Keratinocyte (primary cell): ENCODE results near the gene KLC1. TPM values are rescaled to one million over a fixed set of nuclear protein-coding genes. Genes with fewer than 3 reads are reported as not detected.

Experiments used
- DNase-seq: peaks from one replicate; pipeline ENCODE4 v3.0.0-alpha.2; 2011; ENCODE audit warnings: low read depth, missing footprints, low spot score
- FAIRE-seq: peaks from 2 replicates; lab custom pipeline; 2011; peaks lifted over from hg19 to GRCh38; lab: Jason Lieb, UNC
- H2AFZ ChIP-seq: 2 replicates; pipeline ENCODE4 v1.6.0; 2012; ENCODE audit warnings: low read length, control low read depth, inconsistent platforms; ENCODE audit not compliant: control insufficient read depth
- H3K27ac ChIP-seq: 2 replicates; pipeline ENCODE4 v1.5.1; 2011; ENCODE audit warnings: low read length; ENCODE audit not compliant: control insufficient read depth, insufficient read depth
- H3K27me3 ChIP-seq: 3 replicates; pipeline ENCODE4 v1.6.0; 2011; ENCODE audit warnings: low read length; ENCODE audit not compliant: control insufficient read depth, insufficient read depth; ENCODE audit errors: extremely low read depth
- H3K36me3 ChIP-seq, 2 experiments: 2 replicates in 1 of 2; 3 replicates in 1 of 2; pipeline ENCODE4 v1.5.1; 2011; ENCODE audit warnings: low read length in 2 of 2, mild to moderate bottlenecking in 1 of 2; ENCODE audit not compliant: control insufficient read depth in 2 of 2, insufficient read depth in 2 of 2; ENCODE audit errors: extremely low read depth in 1 of 2
- H3K4me1 ChIP-seq: 3 replicates; pipeline ENCODE4 v1.5.1; 2011; ENCODE audit warnings: low read length; ENCODE audit not compliant: control insufficient read depth, insufficient read depth; ENCODE audit errors: extremely low read depth
- H3K4me2 ChIP-seq: 3 replicates; pipeline ENCODE4 v1.6.0; 2011; ENCODE audit warnings: low read depth, low read length; ENCODE audit not compliant: control insufficient read depth, insufficient read depth; ENCODE audit errors: extremely low read depth
- H3K4me3 ChIP-seq, 3 experiments: fragments of 200-600 bp in 1 of 3; sonication (generic) in 1 of 3; 2 replicates in 2 of 3; 3 replicates in 1 of 3; pipeline ENCODE4 v1.5.1; 2011 to 2016; ENCODE audit warnings: low read length in 3 of 3, mild to moderate bottlenecking in 3 of 3, control low read depth in 2 of 3, inconsistent platforms in 1 of 3, low read depth in 1 of 3, mixed read lengths in 1 of 3, mixed run types in 1 of 3, moderate library complexity in 1 of 3; ENCODE audit not compliant: control insufficient read depth in 2 of 3, insufficient read depth in 2 of 3; ENCODE audit errors: extremely low read depth in 1 of 3
- H3K79me2 ChIP-seq: 2 replicates; pipeline ENCODE4 v1.6.0; 2012; ENCODE audit warnings: low read length; ENCODE audit not compliant: control insufficient read depth, insufficient read depth
- H3K9ac ChIP-seq: 3 replicates; pipeline ENCODE4 v1.6.0; 2011; ENCODE audit warnings: low read length; ENCODE audit not compliant: control insufficient read depth, insufficient read depth; ENCODE audit errors: extremely low read depth
- H3K9me1 ChIP-seq: 3 replicates; pipeline ENCODE4 v1.6.0; 2011; ENCODE audit warnings: low read length; ENCODE audit not compliant: control insufficient read depth, insufficient read depth; ENCODE audit errors: extremely low read depth
- H3K9me3 ChIP-seq: 2 replicates; pipeline ENCODE4 v1.5.1; 2012; ENCODE audit warnings: low read depth, low read length; ENCODE audit not compliant: control insufficient read depth
- H4K20me1 ChIP-seq: 3 replicates; pipeline ENCODE4 v1.6.0; 2011; ENCODE audit warnings: low read length; ENCODE audit not compliant: control insufficient read depth, insufficient read depth; ENCODE audit errors: extremely low read depth
- CTCF ChIP-seq, 3 experiments: IDR thresholded peaks in 1 of 3; conservative IDR thresholded peaks in 1 of 3; optimal IDR thresholded peaks in 1 of 3; 2 replicates in 2 of 3; 3 replicates in 1 of 3; pipeline versions ENCODE3 to v1.5.1; 2011; ENCODE audit warnings: low read length in 3 of 3, mild to moderate bottlenecking in 3 of 3, moderate library complexity in 2 of 3, control low read depth in 1 of 3, inconsistent platforms in 1 of 3; ENCODE audit not compliant: insufficient read depth in 2 of 3; ENCODE audit errors: extremely low read depth in 1 of 3
- EZH2 ChIP-seq: IDR thresholded peaks from one replicate; pipeline ENCODE4 v1.6.1; 2012; ENCODE audit warnings: inconsistent platforms, mild to moderate bottlenecking, low read length, moderate library complexity
- dilution Hi-C: fragments of 300-500 bp; cut with MboI; formaldehyde crosslinking; loops from one replicate; pipeline ENCODE4 v1.7.0; 2020; ENCODE audit warnings: low sequenced_read_pairs; ENCODE audit not compliant: extremely low pct_ligation_motif_present
- polyA plus RNA-seq, 5 experiments: library from polyadenylated mRNA; depleted of rRNA in 3 of 5; stranded (reverse) in 3 of 5; stranded (forward) in 1 of 5; unstranded in 1 of 5; fragments of >200 nt; gene quantifications; 1 replicate in 1 of 5; 2 replicates in 3 of 5; 3 replicates in 1 of 5; pipeline versions ENCODE4 v1.2.1 to v1.2.3, GENCODE V29; 2011 to 2012; ENCODE audit warnings: missing spikeins in 2 of 5, low read depth in 1 of 5, low replicate concordance in 1 of 5

KLC1 gene
- polyA plus RNA-seq, 1 donor (not counting 4 experiments of a cell fraction or from before 2014, with no cell fraction given): 130 TPM

GRCh38 chr14:103623308-103623707 is 5.7 kb upstream of the KLC1 start:
- Histone ChIP-seq H3K9ac (no peak overlapping the region), H3K4me3 (no peak overlapping the region), H2AFZ (no peak overlapping the region), H3K9me1 (no peaks in the 10 kb centered on the region), H3K9me3 (no peaks in the 10 kb centered on the region), H3K36me3 (no peaks in the 10 kb centered on the region), H3K27me3 (no peaks in the 10 kb centered on the region), H3K79me2 (no peaks in the 10 kb centered on the region), H3K4me2 (no peak overlapping the region), H3K27ac (no peak overlapping the region), H4K20me1 (no peaks in the 10 kb centered on the region), H3K4me1 (peaks cover 21% of the 10 kb centered on the region)
- no peak for FAIRE-seq
- no peak for TF ChIP-seq EZH2
- TF ChIP-seq CTCF (optimal IDR thresholded peaks at IDR 0.05 in 1 of 3, IDR thresholded peaks at IDR 0.05 in 1 of 3, conservative IDR thresholded peaks at IDR 0.05 in 1 of 3; ENCODE audit: extremely low read depth in 1 of 3, insufficient read depth in 2 of 3, low read length in 3 of 3): no peak
- DNase-seq: no peak
- dilution Hi-C loops: no loop called here

DNA sequence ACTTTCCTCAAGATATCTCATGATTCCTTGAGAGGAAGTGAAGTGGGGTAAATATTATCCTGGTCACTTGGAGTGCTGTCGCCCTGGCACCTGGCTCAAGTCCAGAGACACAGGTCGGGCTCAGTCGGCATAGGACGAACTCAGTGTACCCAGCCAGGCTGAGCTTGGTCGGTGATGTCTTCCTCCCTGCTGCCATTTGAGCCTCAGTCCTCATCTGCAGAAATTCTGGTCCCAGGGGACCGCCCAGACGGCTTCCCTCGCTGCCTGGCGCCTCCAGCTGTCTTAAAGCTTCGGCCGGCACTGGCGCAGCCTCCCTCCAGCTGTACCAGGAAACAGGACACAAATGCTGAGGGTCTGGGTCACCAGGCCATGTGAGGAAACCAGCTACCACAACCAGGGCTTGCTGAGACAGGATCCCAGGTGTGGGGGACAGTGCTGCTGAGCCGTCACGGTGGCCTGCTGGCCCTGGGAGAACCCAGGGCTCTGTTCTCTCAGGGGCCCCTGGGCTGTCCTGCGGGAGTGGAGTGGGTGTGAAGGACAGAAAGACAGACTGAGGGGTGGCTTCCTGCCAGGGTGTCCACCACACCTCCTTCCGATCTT is 5.0 kb upstream of the KLC1 start:
- Histone ChIP-seq H3K4me1 (peaks cover 24% of the 10 kb centered on the region), H2AFZ (no peak overlapping the region), H3K4me3 (no peak overlapping the region), H3K27ac (no peak overlapping the region), H3K79me2 (no peaks in the 10 kb centered on the region), H3K4me2 (no peak overlapping the region), H3K36me3 (no peaks in the 10 kb centered on the region), H3K27me3 (no peaks in the 10 kb centered on the region), H3K9me1 (no peaks in the 10 kb centered on the region), H3K9ac (no peak overlapping the region), H4K20me1 (no peaks in the 10 kb centered on the region), H3K9me3 (no peaks in the 10 kb centered on the region)
- no peak for TF ChIP-seq CTCF (optimal IDR thresholded peaks at IDR 0.05 in 1 of 3, IDR thresholded peaks at IDR 0.05 in 1 of 3, conservative IDR thresholded peaks at IDR 0.05 in 1 of 3; ENCODE audit: extremely low read depth in 1 of 3, insufficient read depth in 2 of 3, low read length in 3 of 3)
- TF ChIP-seq EZH2: no peak
- no peak for FAIRE-seq
- dilution Hi-C loops: no loop called here
- no peak for DNase-seq
